Fibroblast of gingiva (primary cell): ENCODE measurements around the gene CYBB.

Experiments
- DNase-seq: peaks from one replicate; pipeline ENCODE4 v3.0.0-alpha.2; 2011; ENCODE audit warnings: low read depth

CYBB gene

GRCh38 chrX:37844622-37845021, 64.8 kb downstream of the CYBB start:
- no peak for DNase-seq

GRCh38 chrX:37846141-37846540, 66.3 kb downstream of the CYBB start:
- no peak for DNase-seq

GRCh38 chrX:37846558-37846933, 66.7 kb downstream of the CYBB start:
- DNase-seq = no peak

DNA sequence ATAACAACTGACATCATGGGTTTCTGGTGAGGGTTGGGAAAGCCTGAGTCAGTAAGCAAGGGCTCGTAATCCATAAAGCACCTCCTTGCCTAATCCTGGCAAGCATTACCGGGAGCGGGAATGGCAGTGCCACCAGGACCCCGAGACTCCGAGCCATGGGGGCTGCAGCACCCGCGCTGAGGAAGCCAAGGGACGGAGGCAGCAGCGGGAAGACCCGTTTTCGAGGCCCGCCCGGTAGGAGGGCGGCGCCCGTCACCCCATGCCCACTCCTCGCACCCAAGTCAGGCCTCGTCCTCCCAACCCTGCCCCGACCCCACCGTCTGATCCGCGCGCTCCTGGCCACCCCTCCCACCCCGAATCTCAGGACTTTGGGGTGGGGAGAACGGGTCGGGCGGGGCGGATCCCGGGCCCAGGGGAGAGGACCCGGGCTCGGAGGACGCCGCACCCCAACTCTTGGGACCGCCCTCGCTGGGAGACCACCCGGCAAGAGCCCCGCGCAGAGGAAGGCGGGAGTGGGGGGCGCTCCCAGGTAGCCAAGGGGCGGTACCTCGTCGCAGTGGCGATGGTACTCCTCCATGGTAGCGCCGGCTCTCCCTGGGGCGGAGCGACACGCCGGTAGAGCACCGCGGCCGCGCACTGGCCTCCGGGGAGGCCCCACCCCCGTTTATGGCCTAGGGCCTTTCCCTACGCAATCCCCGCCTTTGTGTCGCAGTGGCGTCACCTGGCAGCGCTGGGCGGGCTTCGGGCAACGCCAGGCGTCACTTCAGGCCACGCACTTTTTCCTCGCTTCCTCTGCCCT, 67.3 kb downstream of the CYBB start, which contains the start of gene DYNLT3:
TSS of gene DYNLT3 (minus strand) at position 638 of the 799 bp plus-strand sequence. CDS start at position 577, 61 bp downstream.
- peak; percentile 81 for DNase-seq

GRCh38 chrX:37847733-37848197, 67.9 kb downstream of the CYBB start:
- DNase-seq = no peak

DNA sequence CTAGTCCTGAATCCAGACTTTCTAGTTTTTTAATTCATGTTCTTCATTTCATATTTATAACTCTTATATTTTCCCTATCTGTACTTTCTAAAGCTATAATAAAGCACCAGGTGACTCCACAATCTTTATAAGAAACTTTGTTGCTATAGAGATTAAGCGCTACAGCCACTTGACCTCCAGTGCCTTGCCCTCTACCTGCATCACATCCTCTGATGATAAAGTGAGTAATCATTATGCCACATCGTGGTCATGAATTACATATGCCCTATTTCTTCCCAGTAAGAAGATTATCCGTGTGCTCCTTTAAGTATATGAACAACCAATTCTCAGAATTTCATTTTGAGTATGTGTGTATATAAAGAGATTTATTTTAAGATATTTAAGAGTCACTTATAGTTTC, 74.3 kb downstream of the CYBB start:
- DNase-seq = no peak

- no peak for DNase-seq
Measured at GRCh38 chrX:37854748-37855147, 74.9 kb downstream of the CYBB start.

- DNase-seq = no peak
Measured at GRCh38 chrX:37860721-37861120, 80.9 kb downstream of the CYBB start.

DNA sequence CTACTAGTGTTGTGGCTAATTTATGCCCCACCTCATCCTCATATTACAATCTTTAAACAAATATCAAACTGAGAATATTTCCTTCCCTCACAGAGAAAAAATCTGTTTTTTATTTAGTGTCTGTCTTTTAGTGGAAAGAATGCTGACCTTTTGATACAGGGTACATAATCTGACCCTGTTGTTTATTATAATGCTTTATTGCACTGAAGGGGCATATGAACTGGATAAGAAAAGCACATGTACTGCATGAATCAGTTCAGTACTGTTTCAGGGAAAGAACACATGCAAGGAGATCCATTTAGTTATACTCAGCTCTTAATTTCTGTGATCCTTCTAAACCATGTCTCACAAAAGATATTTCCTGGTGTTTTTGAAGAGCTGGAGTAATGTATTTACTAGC, 83.0 kb downstream of the CYBB start:
- peak; percentile 47 for DNase-seq
